SH-SY5Y (cell line): ENCODE measurements around the gene PLCG1.

Source experiments
- GATA2 ChIP-seq: IDR thresholded peaks from 2 replicates; pipeline ENCODE4 v1.6.1; 2011; ENCODE audit warnings: mild to moderate bottlenecking, low read depth, low read length
- GATA3 ChIP-seq: IDR thresholded peaks from 2 replicates; pipeline ENCODE4 v1.6.1; 2011; ENCODE audit warnings: low read depth, mild to moderate bottlenecking, low read length, moderate library complexity

DNA sequence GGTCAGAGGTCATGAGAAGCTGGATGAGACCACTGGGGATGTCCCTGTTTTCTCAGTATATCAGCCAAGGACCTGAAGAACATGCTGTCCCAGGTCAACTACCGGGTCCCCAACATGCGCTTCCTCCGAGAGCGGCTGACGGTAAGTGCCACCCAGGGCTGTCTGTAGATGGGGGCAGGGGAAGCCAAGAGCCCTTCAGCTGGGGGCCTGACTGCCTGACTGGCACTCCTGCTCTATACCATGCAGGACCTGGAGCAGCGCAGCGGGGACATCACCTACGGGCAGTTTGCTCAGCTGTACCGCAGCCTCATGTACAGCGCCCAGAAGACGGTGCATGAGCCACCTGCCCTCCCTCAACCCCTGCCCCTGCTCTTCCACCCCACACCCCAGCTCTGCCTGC is 25.1 kb downstream of the PLCG1 start:
- TF ChIP-seq GATA2 (no peak), GATA3 (no peak)
